ENCODE results near the gene GARIN1A.

GRCh38 chr7:128708235-128708634, 36.1 kb downstream of the GARIN1A start:
- TF ChIP-seq CTCF (conservative IDR thresholded peaks at IDR 0.05; ENCODE audit: low read depth, low read length) (no peak), RAD21 (IDR thresholded peaks at IDR 0.05; ENCODE audit: low read length) (no peak), POLR2A (IDR thresholded peaks at IDR 0.05; ENCODE audit: low read depth, low read length) (no peak)

Measured in IMR-90 (cell line).